HL-60 (cell line): ENCODE results near the gene IRF5.

Source experiments
- POLR2AphosphoS5 ChIP-seq: IDR thresholded peaks from 2 replicates; pipeline ENCODE4 v1.6.1; 2012; ENCODE audit warnings: low read depth
- TF ChIP-seq, protein P1 (sequence below): IDR thresholded peaks from one replicate; pipeline ENCODE4 v1.5.1; 2011; ENCODE audit warnings: low read length, control low read depth, inconsistent platforms; ENCODE audit not compliant: insufficient read depth
- TF ChIP-seq, protein P2 (sequence below): IDR thresholded peaks from 2 replicates; pipeline ENCODE4 v1.6.1; 2012; ENCODE audit warnings: low read depth; ENCODE audit not compliant: insufficient replicate concordance

GRCh38 chr7:128909625-128910568, 27.8 kb upstream of the IRF5 start:
- TF ChIP-seq, protein P1, sequence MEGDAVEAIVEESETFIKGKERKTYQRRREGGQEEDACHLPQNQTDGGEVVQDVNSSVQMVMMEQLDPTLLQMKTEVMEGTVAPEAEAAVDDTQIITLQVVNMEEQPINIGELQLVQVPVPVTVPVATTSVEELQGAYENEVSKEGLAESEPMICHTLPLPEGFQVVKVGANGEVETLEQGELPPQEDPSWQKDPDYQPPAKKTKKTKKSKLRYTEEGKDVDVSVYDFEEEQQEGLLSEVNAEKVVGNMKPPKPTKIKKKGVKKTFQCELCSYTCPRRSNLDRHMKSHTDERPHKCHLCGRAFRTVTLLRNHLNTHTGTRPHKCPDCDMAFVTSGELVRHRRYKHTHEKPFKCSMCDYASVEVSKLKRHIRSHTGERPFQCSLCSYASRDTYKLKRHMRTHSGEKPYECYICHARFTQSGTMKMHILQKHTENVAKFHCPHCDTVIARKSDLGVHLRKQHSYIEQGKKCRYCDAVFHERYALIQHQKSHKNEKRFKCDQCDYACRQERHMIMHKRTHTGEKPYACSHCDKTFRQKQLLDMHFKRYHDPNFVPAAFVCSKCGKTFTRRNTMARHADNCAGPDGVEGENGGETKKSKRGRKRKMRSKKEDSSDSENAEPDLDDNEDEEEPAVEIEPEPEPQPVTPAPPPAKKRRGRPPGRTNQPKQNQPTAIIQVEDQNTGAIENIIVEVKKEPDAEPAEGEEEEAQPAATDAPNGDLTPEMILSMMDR = no peak
- TF ChIP-seq, protein P2, sequence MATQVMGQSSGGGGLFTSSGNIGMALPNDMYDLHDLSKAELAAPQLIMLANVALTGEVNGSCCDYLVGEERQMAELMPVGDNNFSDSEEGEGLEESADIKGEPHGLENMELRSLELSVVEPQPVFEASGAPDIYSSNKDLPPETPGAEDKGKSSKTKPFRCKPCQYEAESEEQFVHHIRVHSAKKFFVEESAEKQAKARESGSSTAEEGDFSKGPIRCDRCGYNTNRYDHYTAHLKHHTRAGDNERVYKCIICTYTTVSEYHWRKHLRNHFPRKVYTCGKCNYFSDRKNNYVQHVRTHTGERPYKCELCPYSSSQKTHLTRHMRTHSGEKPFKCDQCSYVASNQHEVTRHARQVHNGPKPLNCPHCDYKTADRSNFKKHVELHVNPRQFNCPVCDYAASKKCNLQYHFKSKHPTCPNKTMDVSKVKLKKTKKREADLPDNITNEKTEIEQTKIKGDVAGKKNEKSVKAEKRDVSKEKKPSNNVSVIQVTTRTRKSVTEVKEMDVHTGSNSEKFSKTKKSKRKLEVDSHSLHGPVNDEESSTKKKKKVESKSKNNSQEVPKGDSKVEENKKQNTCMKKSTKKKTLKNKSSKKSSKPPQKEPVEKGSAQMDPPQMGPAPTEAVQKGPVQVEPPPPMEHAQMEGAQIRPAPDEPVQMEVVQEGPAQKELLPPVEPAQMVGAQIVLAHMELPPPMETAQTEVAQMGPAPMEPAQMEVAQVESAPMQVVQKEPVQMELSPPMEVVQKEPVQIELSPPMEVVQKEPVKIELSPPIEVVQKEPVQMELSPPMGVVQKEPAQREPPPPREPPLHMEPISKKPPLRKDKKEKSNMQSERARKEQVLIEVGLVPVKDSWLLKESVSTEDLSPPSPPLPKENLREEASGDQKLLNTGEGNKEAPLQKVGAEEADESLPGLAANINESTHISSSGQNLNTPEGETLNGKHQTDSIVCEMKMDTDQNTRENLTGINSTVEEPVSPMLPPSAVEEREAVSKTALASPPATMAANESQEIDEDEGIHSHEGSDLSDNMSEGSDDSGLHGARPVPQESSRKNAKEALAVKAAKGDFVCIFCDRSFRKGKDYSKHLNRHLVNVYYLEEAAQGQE = no peak
- TF ChIP-seq POLR2AphosphoS5 = no peak
